HG02588 (cell line): ENCODE measurements around the gene PKIG.
"Not testable (repeated sequence)": the region's sequence is repeated elsewhere in the genome, so short reads cannot be mapped to it uniquely, and the experiment has no call there.

Source experiments
- ATAC-seq: cut with Tn5 transposase; IDR thresholded peaks from one replicate; pipeline ENCODE4 v1.9.1; 2021; ENCODE audit warnings: mild to moderate bottlenecking, moderate library complexity; ENCODE audit not compliant: unreplicated experiment

The PKIG gene

DNA sequence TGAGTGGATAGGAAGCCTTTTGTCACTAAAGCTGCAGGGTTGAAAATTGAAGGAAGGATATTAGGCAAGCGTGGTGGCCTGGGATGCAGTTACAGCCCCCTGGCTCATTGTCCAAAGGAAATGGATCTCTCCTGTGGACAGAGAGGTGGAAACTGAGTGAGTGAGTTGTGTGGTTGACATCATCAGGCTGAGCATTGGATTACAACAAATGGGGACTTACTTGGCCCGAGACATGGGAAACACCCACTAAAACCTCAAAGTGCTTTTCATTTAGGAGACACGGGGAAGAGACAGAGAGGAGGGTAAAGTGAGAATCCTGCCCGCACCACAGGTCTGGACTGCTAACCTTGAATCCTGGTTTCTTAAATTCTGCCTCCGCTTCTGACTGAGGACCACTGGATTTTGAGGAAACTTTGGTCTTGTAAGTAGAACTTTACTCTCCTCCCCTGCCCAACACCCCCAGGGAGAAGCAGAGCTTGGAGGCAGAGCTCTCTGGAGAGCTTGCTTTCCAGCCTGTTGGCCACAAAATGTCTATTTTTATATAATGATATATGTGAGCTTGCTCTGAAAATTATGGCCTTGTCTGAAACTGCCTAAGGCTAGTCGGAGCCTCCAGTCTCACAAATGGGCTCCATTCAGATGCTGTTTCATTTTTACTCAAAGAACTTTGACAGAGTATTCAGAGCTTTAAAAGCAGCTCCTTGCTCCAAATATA, at the start of gene PKIG:
TSS of gene PKIG (plus strand) at position 269 of the 715 bp plus-strand sequence. CDS start 31,978 bp downstream, outside the sequence.
- ATAC-seq = no peak

GRCh38 chr20:44532981-44533331, 49.4 kb upstream of the PKIG start:
- ATAC-seq = no peak

- ATAC-seq = no peak
These were observed 48.5 kb upstream of the PKIG start for GRCh38 chr20:44533928-44534327.

DNA sequence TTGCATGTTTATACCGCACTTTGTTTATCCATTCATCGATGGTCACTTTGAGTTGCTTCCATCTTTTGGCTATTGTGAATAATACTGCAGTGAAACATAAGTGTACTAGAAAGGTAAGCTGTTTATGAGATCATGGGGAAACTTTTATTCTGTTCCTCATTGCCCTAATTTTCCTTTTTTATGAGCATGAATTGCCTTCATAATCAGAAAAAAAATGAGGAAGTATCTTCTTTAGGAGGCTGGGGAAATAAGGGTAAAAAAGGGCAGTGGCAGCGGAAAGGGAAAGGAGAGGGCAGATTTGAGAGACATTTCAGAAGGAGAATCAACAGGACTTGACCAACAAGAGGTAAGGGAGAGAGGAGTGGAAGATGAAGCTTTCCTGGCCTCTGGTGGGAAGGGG, 46.2 kb upstream of the PKIG start:
- no peak for ATAC-seq

DNA sequence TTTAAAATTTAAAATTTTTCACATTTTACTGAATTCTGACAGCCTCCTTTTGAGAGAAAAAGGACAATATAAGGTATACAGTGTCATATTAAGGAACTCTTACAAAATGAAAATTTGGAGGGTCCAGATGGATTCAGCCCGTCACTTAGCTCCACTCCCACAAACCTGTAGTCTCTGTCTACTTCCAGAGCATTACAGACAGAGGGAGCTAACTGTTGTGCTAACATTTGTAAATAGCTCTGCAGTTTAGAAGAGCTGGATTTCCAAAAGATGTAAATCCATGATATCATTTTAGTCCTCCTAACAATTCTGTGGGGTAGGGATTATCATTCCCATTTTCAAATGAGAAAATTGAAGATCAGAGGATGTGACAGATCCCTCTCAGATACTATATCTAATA, 44.4 kb upstream of the PKIG start:
- no peak for ATAC-seq

DNA sequence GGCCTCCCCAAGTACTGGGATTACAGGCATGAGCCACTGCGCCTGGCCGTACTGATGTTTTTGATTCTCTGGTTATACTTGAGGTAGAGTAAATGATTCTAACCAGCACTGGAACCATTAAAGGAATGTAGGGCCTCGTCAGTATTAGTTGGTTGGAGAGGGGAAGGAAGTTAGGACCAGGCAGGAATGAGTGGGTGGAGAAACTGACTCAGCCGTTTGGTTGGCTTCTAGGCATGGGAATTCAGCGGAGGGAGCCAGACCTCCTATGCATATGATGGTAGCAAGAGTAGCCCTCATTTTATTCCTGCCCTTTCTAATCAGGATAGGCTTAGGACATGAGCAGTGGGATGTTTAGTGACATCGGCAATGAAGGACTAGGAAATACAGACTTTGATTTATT, 41.5 kb upstream of the PKIG start:
- no peak for ATAC-seq

- ATAC-seq = no peak
These were observed 40.4 kb upstream of the PKIG start for GRCh38 chr20:44541992-44542391.

DNA sequence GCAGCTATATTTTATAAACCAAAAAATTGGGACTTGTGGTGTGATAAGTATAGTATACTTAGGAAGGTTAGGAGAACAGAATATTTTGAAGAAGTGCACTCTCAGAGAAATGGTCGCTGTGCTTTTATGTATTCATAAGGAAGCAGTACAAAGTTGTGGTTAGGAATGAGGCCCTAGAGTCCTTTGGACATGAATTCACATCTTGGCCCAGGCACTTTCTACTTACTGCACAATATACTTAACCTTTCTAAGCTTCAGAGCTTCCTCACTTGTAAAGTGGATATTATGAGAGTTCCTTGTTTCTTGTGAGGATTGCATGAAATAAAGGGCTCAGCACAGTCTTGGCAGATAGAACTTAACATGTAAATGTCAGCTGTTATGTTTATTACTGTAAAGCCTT, 39.5 kb upstream of the PKIG start:
- no peak for ATAC-seq

GRCh38 chr20:44543358-44543757, 39.0 kb upstream of the PKIG start:
- ATAC-seq = no peak

DNA sequence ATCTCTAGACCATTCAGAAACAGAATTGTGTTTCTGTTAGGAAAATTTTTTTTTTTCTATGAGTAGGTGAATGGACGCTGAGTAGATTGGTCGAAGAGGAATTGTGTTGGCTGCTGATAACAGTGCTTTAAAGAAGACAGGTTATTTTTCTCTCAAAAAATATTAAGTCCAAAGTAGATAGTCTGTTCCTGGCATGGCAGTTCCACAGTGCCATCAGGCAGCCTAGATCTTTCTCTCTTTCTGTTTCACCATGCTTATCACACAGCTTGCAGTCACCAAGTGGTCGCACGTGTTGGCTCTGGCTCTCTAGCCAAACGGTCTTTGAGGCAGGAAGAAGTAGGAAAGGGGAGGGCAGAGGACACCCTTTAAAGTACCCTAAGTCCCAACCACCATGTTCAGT, 38.1 kb upstream of the PKIG start:
- no peak for ATAC-seq

- ATAC-seq = no peak
These were observed 35.0 kb upstream of the PKIG start for GRCh38 chr20:44547419-44547818.

- no peak for ATAC-seq
These were observed 33.3 kb upstream of the PKIG start for GRCh38 chr20:44549123-44549522.

GRCh38 chr20:44552050-44552449, 30.3 kb upstream of the PKIG start:
- no peak for ATAC-seq

GRCh38 chr20:44552568-44552949, 29.8 kb upstream of the PKIG start:
- no peak for ATAC-seq

DNA sequence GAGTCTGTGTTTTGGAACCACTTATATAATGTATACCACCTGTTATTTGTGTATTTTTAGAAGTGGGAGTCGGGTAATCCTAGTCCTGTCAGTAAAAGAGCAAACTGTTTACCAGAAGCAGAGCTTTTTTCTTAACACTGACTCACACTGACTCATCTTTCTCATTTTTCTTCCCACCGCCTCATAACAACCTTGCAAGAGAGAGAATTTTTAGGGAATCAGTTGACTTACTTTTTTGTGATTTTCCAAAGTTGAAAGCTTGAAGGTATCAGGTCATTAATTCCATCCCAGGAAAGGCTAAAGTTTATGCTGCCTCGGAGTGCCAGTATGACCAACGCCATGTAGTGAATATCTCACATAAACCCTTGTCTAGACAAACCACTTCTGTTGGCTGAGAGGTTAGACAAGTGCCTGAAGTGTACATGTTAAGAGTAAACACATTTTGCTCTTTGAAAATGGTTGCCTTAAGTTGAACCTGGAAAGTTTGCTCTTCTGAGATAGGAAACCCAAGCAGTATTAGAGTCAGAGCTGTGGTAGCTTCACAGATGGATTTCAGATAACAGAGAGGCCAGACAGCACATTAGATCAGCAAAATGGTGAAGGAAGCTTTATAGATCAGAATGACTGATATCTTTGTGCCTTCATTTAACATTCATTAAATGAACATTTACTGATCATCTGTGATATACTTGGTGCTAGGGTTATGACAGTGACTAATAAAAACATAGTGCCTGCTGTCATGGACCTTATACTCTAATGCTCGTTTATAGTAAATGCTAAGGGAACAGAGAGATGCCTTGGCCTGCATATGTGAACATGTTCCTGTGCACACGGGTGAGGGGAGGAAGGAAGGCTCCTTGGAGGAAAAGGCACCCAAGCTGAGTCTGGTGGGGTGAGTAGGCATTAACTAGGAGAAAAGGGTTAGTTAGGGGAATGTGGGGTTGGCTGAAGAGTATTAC, 29.1 kb upstream of the PKIG start:
- no peak for ATAC-seq

GRCh38 chr20:44559302-44559701, 23.1 kb upstream of the PKIG start:
- no peak for ATAC-seq

- no peak for ATAC-seq
These were observed 22.1 kb upstream of the PKIG start for GRCh38 chr20:44560229-44560628.

- ATAC-seq = not testable (repeated sequence)
These were observed 21.6 kb upstream of the PKIG start for GRCh38 chr20:44560818-44561217.

GRCh38 chr20:44561876-44562275, 20.5 kb upstream of the PKIG start:
- no peak for ATAC-seq

DNA sequence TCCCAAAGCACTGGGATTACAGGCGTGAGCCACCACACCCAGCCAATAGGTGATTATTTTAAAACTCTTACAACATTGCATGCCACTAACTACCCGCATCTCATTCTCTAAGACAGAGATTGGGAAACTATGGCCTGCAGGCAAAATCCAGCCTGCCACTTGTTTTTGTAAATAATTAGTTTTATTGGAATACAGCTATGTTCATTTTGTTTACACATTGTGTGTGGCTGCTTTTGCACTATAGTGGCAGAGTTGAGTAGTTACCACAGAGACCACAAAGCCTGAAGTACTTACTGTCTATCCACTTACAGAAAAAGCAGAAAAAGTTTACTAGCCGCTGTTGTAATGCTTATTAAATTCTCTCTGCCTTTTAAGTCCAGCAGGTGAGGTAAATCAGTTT, 16.4 kb upstream of the PKIG start:
- ATAC-seq = no peak

- no peak for ATAC-seq
These were observed 15.6 kb upstream of the PKIG start for GRCh38 chr20:44566811-44567210.

DNA sequence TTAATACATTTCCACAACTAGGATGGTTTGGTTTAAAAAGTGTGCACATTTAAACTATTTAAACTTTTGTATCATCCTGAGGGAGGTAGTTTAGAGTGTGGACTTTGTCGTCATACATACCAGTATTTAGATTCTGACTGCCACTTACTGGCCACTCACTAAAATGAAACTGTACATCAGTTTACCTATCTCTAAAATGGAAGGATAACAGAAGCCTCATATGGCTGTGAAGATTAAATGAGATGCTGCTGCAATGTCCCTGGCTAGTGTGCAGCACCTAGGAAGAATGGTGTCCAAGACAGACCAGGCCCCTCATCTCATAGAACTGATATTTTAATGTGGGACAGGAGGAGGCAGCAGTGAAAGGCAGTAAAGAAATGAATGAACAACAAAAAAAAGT, 12.0 kb upstream of the PKIG start:
- no peak for ATAC-seq
